AG08396 (cell line): ENCODE measurements around the gene ZNF614.
"Not testable (repeated sequence)": the region's sequence is repeated elsewhere in the genome, so short reads cannot be mapped to it uniquely, and the experiment has no call there.

Experiments used
- DNase-seq: peaks from one replicate; pipeline ENCODE4 v3.0.0; 2012; ENCODE audit warnings: low spot score, mixed read lengths

The ZNF614 gene

GRCh38 chr19:51986309-51987291 is 41.6 kb downstream of the ZNF614 start, which contains the start of gene ZNF350:
Gene ZNF350 (minus strand): TSS chr19:51986840. CDS start chr19:51974360, 12,480 bp downstream.
- peak; percentile 85 for DNase-seq

DNA sequence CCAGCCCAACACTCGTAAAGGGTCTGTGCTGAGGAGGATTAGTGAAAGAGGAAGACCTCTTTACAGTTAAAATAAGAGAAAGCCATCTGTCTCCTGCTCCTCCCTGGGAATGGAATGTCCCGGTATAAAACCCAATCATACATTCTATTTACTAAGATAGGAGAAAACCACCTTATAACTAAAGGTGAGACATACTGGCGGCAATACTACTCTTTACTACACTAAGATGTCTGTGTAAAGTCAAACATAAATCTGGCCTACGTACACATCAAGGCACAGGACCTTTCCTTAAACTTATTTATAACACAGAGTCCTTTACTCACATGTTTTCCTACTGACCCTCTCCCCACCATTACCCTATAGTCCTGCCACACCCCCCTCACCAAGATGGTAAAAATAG is 44.8 kb downstream of the ZNF614 start:
- DNase-seq: no peak

- DNase-seq: not testable (repeated sequence)
These were observed 47.3 kb downstream of the ZNF614 start for GRCh38 chr19:51980926-51981325.

DNA sequence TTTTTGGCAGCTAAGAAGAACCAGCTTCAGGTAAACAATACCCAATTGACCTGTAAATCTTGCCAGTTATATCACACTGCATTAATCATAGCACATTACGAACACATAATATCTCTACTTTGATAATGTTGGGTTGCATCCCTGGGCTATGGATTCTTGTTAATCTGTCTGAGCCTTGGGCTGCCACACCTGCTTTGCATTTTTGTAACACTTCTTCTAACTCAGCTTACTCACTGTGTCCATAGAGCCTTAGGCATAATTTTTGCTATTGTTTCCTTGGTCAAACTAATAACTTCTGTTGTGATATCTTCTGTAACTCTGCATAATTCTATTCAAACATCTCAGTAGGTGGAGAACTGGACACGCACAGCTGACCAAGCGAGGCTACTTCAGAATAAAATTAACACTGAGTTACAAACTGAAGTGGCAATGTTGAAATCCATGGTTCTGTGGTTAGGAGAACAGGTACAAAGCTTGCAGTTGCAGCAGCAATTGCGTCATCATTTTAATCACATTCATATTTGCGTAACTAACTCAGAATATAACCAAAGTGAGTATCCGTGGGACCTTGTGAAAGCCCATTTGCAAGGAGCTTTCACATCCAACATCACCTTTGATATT is 48.0 kb downstream of the ZNF614 start:
- DNase-seq: no peak

DNA sequence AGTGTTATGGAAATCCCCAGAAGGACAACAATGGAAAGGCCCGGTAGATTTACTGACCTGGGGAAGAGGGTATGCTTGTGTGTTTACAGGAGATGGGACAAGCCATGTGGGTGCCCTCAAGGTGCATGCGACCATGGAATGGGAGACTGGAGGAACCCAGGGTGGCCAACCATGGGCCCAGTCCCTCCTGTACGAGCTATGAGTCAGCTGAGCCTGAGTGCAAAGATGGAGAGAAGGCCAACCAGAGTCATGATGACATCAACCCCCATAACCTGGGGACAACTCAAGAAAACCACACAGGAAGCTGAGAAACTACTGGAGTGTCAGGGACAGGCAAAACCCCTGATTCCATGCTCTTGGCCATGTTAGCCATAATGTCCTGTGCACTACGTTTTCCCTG is 49.3 kb downstream of the ZNF614 start:
- no peak for DNase-seq

DNA sequence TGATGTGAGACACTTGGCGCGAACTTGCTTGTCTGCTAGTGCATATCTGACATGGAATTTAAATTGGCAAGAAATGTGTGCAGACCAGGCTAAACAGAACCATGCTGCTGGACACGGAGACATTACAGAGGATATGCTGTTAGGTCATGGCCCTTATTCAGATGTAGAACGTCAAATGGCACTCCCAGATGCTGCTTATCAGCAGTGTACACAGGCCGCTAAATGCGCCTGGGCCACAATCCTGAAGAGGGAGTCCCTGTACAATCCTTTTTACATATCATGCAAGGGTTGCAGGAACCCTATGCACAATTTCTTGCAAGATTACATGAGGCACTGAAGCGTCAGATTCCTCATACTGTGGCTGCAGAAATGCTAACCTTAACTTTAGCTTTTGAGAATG is 50.8 kb downstream of the ZNF614 start:
- DNase-seq: no peak

DNA sequence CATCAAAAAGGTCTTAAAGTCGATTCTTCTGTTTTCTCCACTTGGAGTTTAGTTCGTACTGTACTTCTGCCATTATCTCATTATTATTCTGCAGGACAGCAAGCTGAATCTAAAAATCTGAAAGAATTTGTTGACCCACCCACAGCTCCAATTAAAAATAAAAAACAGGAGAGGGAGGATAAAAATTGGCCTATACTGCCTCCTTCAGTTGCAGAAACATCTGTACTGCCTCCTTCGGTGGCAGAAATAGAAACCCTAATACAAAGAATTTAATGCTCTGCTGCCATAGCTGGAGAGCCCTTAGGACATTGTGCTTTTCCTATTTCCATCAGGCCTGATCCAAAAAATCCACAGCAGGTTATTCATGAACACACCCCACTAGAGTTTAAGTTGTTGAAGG is 51.3 kb downstream of the ZNF614 start:
- DNase-seq: no peak

DNA sequence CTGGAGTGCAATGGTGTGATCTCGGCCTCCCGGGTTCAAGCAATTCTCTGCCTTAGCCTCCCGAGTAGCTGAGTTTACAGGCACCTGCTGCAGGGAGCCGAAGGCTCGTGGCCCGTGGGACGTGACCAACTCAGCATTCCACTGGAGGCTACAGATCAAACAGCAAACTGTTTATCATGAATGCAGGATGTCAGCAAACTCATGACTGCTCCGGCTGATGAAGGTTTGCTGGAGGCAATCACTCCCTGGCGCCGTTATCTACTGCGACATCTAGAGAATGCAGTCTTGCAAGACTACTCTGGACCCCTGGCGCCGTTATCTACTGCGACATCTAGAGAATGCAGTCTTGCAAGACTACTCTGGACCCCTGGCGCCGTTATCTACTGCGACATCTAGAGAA is 52.4 kb downstream of the ZNF614 start:
- not testable (repeated sequence) for DNase-seq

DNA sequence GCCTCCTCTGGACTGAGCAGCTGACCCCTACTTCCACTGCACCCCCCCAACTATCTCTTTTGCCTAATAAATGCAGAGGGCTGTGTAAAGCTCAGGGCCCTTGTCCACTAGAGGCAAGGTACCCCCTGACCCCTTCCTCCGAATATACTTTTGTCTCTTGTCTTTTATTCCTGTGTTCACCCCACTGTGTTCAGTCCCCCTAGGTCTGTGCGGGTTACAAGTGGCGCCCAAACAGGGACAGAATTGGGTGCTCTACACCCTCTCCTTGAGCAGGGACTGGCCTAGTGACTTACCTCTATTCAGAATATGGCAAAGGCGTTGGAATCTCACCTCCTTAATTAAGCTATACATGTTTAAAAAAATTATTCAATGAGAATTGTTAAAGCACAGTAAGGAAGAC is 56.6 kb downstream of the ZNF614 start:
- no peak for DNase-seq

DNA sequence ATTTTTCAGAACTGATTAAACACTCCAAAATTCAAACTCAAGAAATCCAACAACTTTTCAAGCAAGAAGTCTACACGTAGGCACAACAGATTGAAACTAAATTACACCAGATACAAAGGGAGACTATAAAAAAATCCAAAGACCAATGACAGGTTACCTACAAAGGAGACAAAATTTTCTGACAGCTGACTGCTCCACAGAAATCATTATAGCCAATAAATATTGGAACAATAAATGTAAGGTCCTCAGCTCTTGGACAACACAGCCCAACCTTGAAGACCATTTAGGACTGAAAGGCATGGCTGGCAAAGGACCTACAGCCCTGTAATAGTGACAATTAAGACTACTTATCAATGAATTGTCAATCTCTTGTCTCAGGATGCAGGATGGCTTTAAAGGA is 57.5 kb downstream of the ZNF614 start:
- no peak for DNase-seq

- no peak for DNase-seq
These were observed 62.6 kb downstream of the ZNF614 start for GRCh38 chr19:51965583-51965982.
